Measurements from ENCODE around the gene GSTM3. TPM values are rescaled to one million over a fixed set of nuclear protein-coding genes. Genes with fewer than 3 reads are reported as not detected.

The GSTM3 gene
- total RNA-seq, 1 donor from 2014 or later: 26.1 TPM

GRCh38 chr1:109760581-109761226 is 19.9 kb upstream of the GSTM3 start:
- Histone ChIP-seq H2AFZ (ENCODE audit: low read depth, low read length) (no peak overlapping the region), H3K4me3 (ENCODE audit: insufficient read depth, low read depth, low read length) (no peak overlapping the region), H3K9me3 (ENCODE audit: insufficient read depth, low read depth, low read length) (no peaks in the 10 kb centered on the region), H3K4me1 (ENCODE audit: insufficient read depth, low read length) (peaks cover 7% of the 10 kb centered on the region), H3K36me3 (ENCODE audit: insufficient read depth, low read length) (no peaks in the 10 kb centered on the region), H3K27me3 (ENCODE audit: insufficient read depth, low read length) (no peaks in the 10 kb centered on the region), H4K20me1 (ENCODE audit: insufficient read depth, low read length) (no peaks in the 10 kb centered on the region), H3K4me2 (ENCODE audit: low read length) (no peak overlapping the region), H3K27ac (ENCODE audit: low read depth, low read length) (no peak overlapping the region), H3K79me2 (ENCODE audit: insufficient read depth, low read length) (no peaks in the 10 kb centered on the region), H3K9ac (ENCODE audit: low read length) (no peak overlapping the region)
- peaks cover 37% of the 10 kb centered on the region for H3K27me3 Mint-ChIP-seq (ENCODE audit: low read depth, unreplicated experiment)
- H3K9me3 Mint-ChIP-seq (ENCODE audit: unreplicated experiment): peaks cover 2% of the 10 kb centered on the region
- DNase-seq (ENCODE audit: low read depth) (no peak), FAIRE-seq (no peak)
- H3K27ac Mint-ChIP-seq (ENCODE audit: unreplicated experiment): no peak overlapping the region
- peaks cover 2% of the 10 kb centered on the region for H3K4me1 Mint-ChIP-seq (ENCODE audit: low read depth, unreplicated experiment)
- TF ChIP-seq EZH2 (IDR thresholded peaks at IDR 0.05; ENCODE audit: insufficient read depth, low read length) (no peak), CTCF (IDR thresholded peaks at IDR 0.05; ENCODE audit: insufficient read depth, low read depth, low read length) (no peak)
- H3K4me3 Mint-ChIP-seq (ENCODE audit: unreplicated experiment): no peak overlapping the region
- peaks cover 9% of the 10 kb centered on the region for H3K36me3 Mint-ChIP-seq (ENCODE audit: low read depth, unreplicated experiment)

GRCh38 chr1:109759513-109760334 is 18.9 kb upstream of the GSTM3 start:
- Histone ChIP-seq H4K20me1 (ENCODE audit: insufficient read depth, low read length) (no peaks in the 10 kb centered on the region), H2AFZ (ENCODE audit: low read depth, low read length) (no peak overlapping the region), H3K27me3 (ENCODE audit: insufficient read depth, low read length) (no peaks in the 10 kb centered on the region), H3K4me2 (ENCODE audit: low read length) (no peak overlapping the region), H3K79me2 (ENCODE audit: insufficient read depth, low read length) (no peaks in the 10 kb centered on the region), H3K4me3 (ENCODE audit: insufficient read depth, low read depth, low read length) (no peak overlapping the region), H3K9me3 (ENCODE audit: insufficient read depth, low read depth, low read length) (no peaks in the 10 kb centered on the region), H3K27ac (ENCODE audit: low read depth, low read length) (no peak overlapping the region), H3K36me3 (ENCODE audit: insufficient read depth, low read length) (no peaks in the 10 kb centered on the region), H3K4me1 (ENCODE audit: insufficient read depth, low read length) (peaks cover 7% of the 10 kb centered on the region), H3K9ac (ENCODE audit: low read length) (no peak overlapping the region)
- H3K36me3 Mint-ChIP-seq (ENCODE audit: low read depth, unreplicated experiment): peaks cover 9% of the 10 kb centered on the region
- TF ChIP-seq EZH2 (IDR thresholded peaks at IDR 0.05; ENCODE audit: insufficient read depth, low read length) (no peak), CTCF (IDR thresholded peaks at IDR 0.05; ENCODE audit: insufficient read depth, low read depth, low read length) (no peak)
- FAIRE-seq (no peak), DNase-seq (ENCODE audit: low read depth) (no peak)
- H3K4me1 Mint-ChIP-seq (ENCODE audit: low read depth, unreplicated experiment): peaks cover 2% of the 10 kb centered on the region
- no peak overlapping the region for H3K4me3 Mint-ChIP-seq (ENCODE audit: unreplicated experiment)
- peaks cover 2% of the 10 kb centered on the region for H3K9me3 Mint-ChIP-seq (ENCODE audit: unreplicated experiment)
- H3K27me3 Mint-ChIP-seq (ENCODE audit: low read depth, unreplicated experiment): peaks cover 39% of the 10 kb centered on the region
- no peak overlapping the region for H3K27ac Mint-ChIP-seq (ENCODE audit: unreplicated experiment)

Measured in astrocyte (in vitro differentiated cells and primary cell).